HG03457 (cell line): ENCODE results near the gene MANSC1.
"Not testable (repeated sequence)": the region's sequence is repeated elsewhere in the genome, so short reads cannot be mapped to it uniquely, and the experiment has no call there.

Experiments
- ATAC-seq: cut with Tn5 transposase; IDR thresholded peaks from one replicate; pipeline ENCODE4 v1.9.1; 2021; ENCODE audit warnings: moderate number of reproducible peaks; ENCODE audit not compliant: unreplicated experiment

MANSC1 gene

GRCh38 chr12:12365931-12366431, 15.9 kb upstream of the MANSC1 start:
- ATAC-seq = no peak

- no peak for ATAC-seq
These were observed 15.4 kb upstream of the MANSC1 start for GRCh38 chr12:12365446-12365802.

- ATAC-seq = no peak
These were observed 14.9 kb upstream of the MANSC1 start for GRCh38 chr12:12364787-12365445.

GRCh38 chr12:12358528-12358927, 8.5 kb upstream of the MANSC1 start:
- no peak for ATAC-seq

- no peak for ATAC-seq
These were observed 7.8 kb upstream of the MANSC1 start for GRCh38 chr12:12357719-12358461.

- peak; percentile 82 for ATAC-seq
These were observed 7.1 kb upstream of the MANSC1 start, which contains the start of gene BORCS5 for GRCh38 chr12:12356896-12357718. BORCS5 (plus strand) TSS chr12:12357078; CDS start chr12:12357452, 374 bp downstream.

- ATAC-seq = no peak
These were observed 6.4 kb upstream of the MANSC1 start for GRCh38 chr12:12356467-12356895.

GRCh38 chr12:12353807-12354206, 3.8 kb upstream of the MANSC1 start:
- ATAC-seq = no peak

- no peak for ATAC-seq
These were observed 3.2 kb upstream of the MANSC1 start for GRCh38 chr12:12353276-12353675.

- ATAC-seq = not testable (repeated sequence)
These were observed 1.6 kb upstream of the MANSC1 start for GRCh38 chr12:12351468-12352185.

- ATAC-seq = no peak
These were observed 924 bp upstream of the MANSC1 start for GRCh38 chr12:12350868-12351463.

- ATAC-seq = no peak
These were observed 11.4 kb downstream of the MANSC1 start for GRCh38 chr12:12338527-12339168.

- no peak for ATAC-seq
These were observed 13.5 kb downstream of the MANSC1 start for GRCh38 chr12:12336511-12336910.

- ATAC-seq = no peak
These were observed 14.0 kb downstream of the MANSC1 start for GRCh38 chr12:12336049-12336411.

- ATAC-seq = no peak
These were observed 15.5 kb downstream of the MANSC1 start for GRCh38 chr12:12334367-12335040.

- ATAC-seq = no peak
These were observed 16.4 kb downstream of the MANSC1 start for GRCh38 chr12:12333407-12334366.

GRCh38 chr12:12331896-12332295, 18.1 kb downstream of the MANSC1 start:
- ATAC-seq = no peak

- ATAC-seq = no peak
These were observed 18.7 kb downstream of the MANSC1 start for GRCh38 chr12:12331244-12331771.
